Activated T-helper 2 cell treated with anti-CD3 and anti-CD28 coated beads, Interferon-gamma antibody, Interleukin-2, Interleukin-4, amounts not matched to agents 10 μg/mL and 5 μg/mL and 100 μg/mL, durations not matched to agents 14 hours and 24 hours and 36 hours (primary cell): ENCODE results near the gene HES6. TPM values are rescaled to one million over a fixed set of nuclear protein-coding genes. Genes with fewer than 3 reads are reported as not detected.
A peak's percentile ranks its signal among the peaks of the same experiment; 100 is the strongest.
"Not testable (repeated sequence)": the region's sequence is repeated elsewhere in the genome, so short reads cannot be mapped to it uniquely, and the experiment has no call there.

Experiments used
- DNase-seq: peaks from one replicate; pipeline ENCODE4 v3.0.0; 2021; ENCODE audit warnings: low spot score
- H3K27ac Mint-ChIP-seq: one replicate; pipeline ENCODE4 v1.8.0; 2021; ENCODE audit warnings: mixed read lengths
- H3K27me3 Mint-ChIP-seq: one replicate; pipeline ENCODE4 v1.8.0; 2021; ENCODE audit warnings: low read depth, mixed read lengths
- H3K36me3 Mint-ChIP-seq: one replicate; pipeline ENCODE4 v1.8.0; 2021; ENCODE audit warnings: low read depth, mixed read lengths
- H3K4me1 Mint-ChIP-seq: one replicate; pipeline ENCODE4 v1.8.0; 2021; ENCODE audit warnings: low read depth, mixed read lengths
- H3K4me3 Mint-ChIP-seq: one replicate; pipeline ENCODE4 v1.8.0; 2021; ENCODE audit warnings: low read depth, mild to moderate bottlenecking, moderate library complexity, mixed read lengths
- H3K9me3 Mint-ChIP-seq: one replicate; pipeline ENCODE4 v1.8.0; 2021; ENCODE audit warnings: mixed read lengths
- intact Hi-C: fragments of 100-400 bp; cut with micrococcal nuclease; formaldehyde crosslinking; loops from one replicate; pipeline ENCODE4 v1.15.1; 2023
- total RNA-seq: library from RNA; stranded (reverse); gene quantifications from 2 replicates; pipeline ENCODE4 v1.2.3, GENCODE V29; 2022

The HES6 gene
- total RNA-seq, 1 donor from 2014 or later = 10.2 TPM

GRCh38 chr2:238282861-238283738, 43.3 kb upstream of the HES6 start:
- no peak for DNase-seq
- no peaks in the 10 kb centered on the region for H3K27me3 Mint-ChIP-seq
- no peaks in the 10 kb centered on the region for H3K36me3 Mint-ChIP-seq
- H3K27ac Mint-ChIP-seq = no peak overlapping the region
- H3K4me3 Mint-ChIP-seq = no peak overlapping the region
- H3K9me3 Mint-ChIP-seq = no peaks in the 10 kb centered on the region
- peaks cover 21% of the 10 kb centered on the region for H3K4me1 Mint-ChIP-seq
- intact Hi-C loops = loop anchor here (10.0 kb wide), 1 partner anchor 318 kb away; the partner anchor contains the start of gene UBE2F

- intact Hi-C loops = loop anchor here (10.0 kb wide), 1 partner anchor 317 kb away; the partner anchor contains the start of gene UBE2F
- Mint-ChIP-seq H3K27me3 (no peaks in the 10 kb centered on the region), H3K36me3 (no peaks in the 10 kb centered on the region), H3K4me1 (peaks cover 13% of the 10 kb centered on the region), H3K4me3 (no peak overlapping the region), H3K9me3 (no peaks in the 10 kb centered on the region), H3K27ac (peak overlapping the region; percentile 48)
- DNase-seq = no peak
Measured at GRCh38 chr2:238281826-238282480, 42.1 kb upstream of the HES6 start.

GRCh38 chr2:238280083-238280825, 40.4 kb upstream of the HES6 start:
- intact Hi-C loops = loop anchor here (10.0 kb wide), 1 partner anchor 315 kb away; the partner anchor contains the start of gene UBE2F
- Mint-ChIP-seq H3K4me1 (peaks cover 5% of the 10 kb centered on the region), H3K4me3 (no peak overlapping the region)

GRCh38 chr2:238279324-238279682, 39.5 kb upstream of the HES6 start:
- no peak overlapping the region for H3K27ac Mint-ChIP-seq
- peaks cover 2% of the 10 kb centered on the region for H3K4me1 Mint-ChIP-seq
- H3K27me3 Mint-ChIP-seq = no peaks in the 10 kb centered on the region
- intact Hi-C loops = no loop called here
- no peak overlapping the region for H3K4me3 Mint-ChIP-seq
- no peaks in the 10 kb centered on the region for H3K9me3 Mint-ChIP-seq
- H3K36me3 Mint-ChIP-seq = peaks cover 11% of the 10 kb centered on the region
- DNase-seq = no peak

More at GRCh38 chr2:238280083-238280825, 40.4 kb upstream of the HES6 start:
- Mint-ChIP-seq H3K36me3 (peaks cover 6% of the 10 kb centered on the region), H3K9me3 (no peaks in the 10 kb centered on the region), H3K27me3 (no peaks in the 10 kb centered on the region), H3K27ac (no peak overlapping the region)
- DNase-seq = no peak

GRCh38 chr2:238278626-238279323, 38.9 kb upstream of the HES6 start:
- DNase-seq = no peak
- intact Hi-C loops = no loop called here
- H3K9me3 Mint-ChIP-seq = no peaks in the 10 kb centered on the region
- no peak overlapping the region for H3K4me3 Mint-ChIP-seq
- peaks cover 11% of the 10 kb centered on the region for H3K36me3 Mint-ChIP-seq
- peaks cover 2% of the 10 kb centered on the region for H3K4me1 Mint-ChIP-seq
- no peak overlapping the region for H3K27ac Mint-ChIP-seq
- no peaks in the 10 kb centered on the region for H3K27me3 Mint-ChIP-seq

GRCh38 chr2:238277695-238278094, 37.9 kb upstream of the HES6 start:
- intact Hi-C loops = no loop called here
- Mint-ChIP-seq H3K27me3 (no peaks in the 10 kb centered on the region), H3K36me3 (peaks cover 17% of the 10 kb centered on the region), H3K4me3 (no peak overlapping the region), H3K4me1 (peaks cover 2% of the 10 kb centered on the region), H3K27ac (no peak overlapping the region), H3K9me3 (no peaks in the 10 kb centered on the region)
- DNase-seq = no peak

GRCh38 chr2:238274152-238274865, 34.5 kb upstream of the HES6 start:
- Mint-ChIP-seq H3K4me3 (no peak overlapping the region), H3K27me3 (no peaks in the 10 kb centered on the region), H3K9me3 (no peaks in the 10 kb centered on the region), H3K27ac (no peak overlapping the region), H3K4me1 (no peaks in the 10 kb centered on the region), H3K36me3 (peaks cover 32% of the 10 kb centered on the region)
- intact Hi-C loops = no loop called here
- DNase-seq = no peak

GRCh38 chr2:238273433-238273832, 33.6 kb upstream of the HES6 start:
- H3K27ac Mint-ChIP-seq, H3K27me3 Mint-ChIP-seq, H3K4me1 Mint-ChIP-seq, H3K4me3 Mint-ChIP-seq, DNase-seq, H3K9me3 Mint-ChIP-seq, intact Hi-C loops: not testable (repeated sequence)
- peaks cover 35% of the 10 kb centered on the region for H3K36me3 Mint-ChIP-seq

- no peaks in the 10 kb centered on the region for H3K27me3 Mint-ChIP-seq
- no peak overlapping the region for H3K4me3 Mint-ChIP-seq
- no peaks in the 10 kb centered on the region for H3K4me1 Mint-ChIP-seq
- intact Hi-C loops = no loop called here
- H3K36me3 Mint-ChIP-seq = peaks cover 40% of the 10 kb centered on the region
- no peaks in the 10 kb centered on the region for H3K9me3 Mint-ChIP-seq
- H3K27ac Mint-ChIP-seq = no peak overlapping the region
- no peak for DNase-seq
Measured at GRCh38 chr2:238272156-238272555, 32.3 kb upstream of the HES6 start.

GRCh38 chr2:238271686-238272085, 31.8 kb upstream of the HES6 start:
- H3K27ac Mint-ChIP-seq, DNase-seq, H3K4me1 Mint-ChIP-seq, intact Hi-C loops, H3K4me3 Mint-ChIP-seq, H3K9me3 Mint-ChIP-seq, H3K27me3 Mint-ChIP-seq: not testable (repeated sequence)
- H3K36me3 Mint-ChIP-seq = peaks cover 42% of the 10 kb centered on the region

- intact Hi-C loops = no loop called here
- no peak for DNase-seq
- Mint-ChIP-seq H3K27ac (no peak overlapping the region), H3K9me3 (no peaks in the 10 kb centered on the region), H3K27me3 (no peaks in the 10 kb centered on the region), H3K36me3 (peaks cover 40% of the 10 kb centered on the region), H3K4me1 (no peaks in the 10 kb centered on the region), H3K4me3 (no peak overlapping the region)
Measured at GRCh38 chr2:238271061-238271554, 31.3 kb upstream of the HES6 start.

- no peak overlapping the region for H3K27ac Mint-ChIP-seq
- intact Hi-C loops = no loop called here
- no peak overlapping the region for H3K4me3 Mint-ChIP-seq
- no peak for DNase-seq
- no peaks in the 10 kb centered on the region for H3K27me3 Mint-ChIP-seq
- H3K4me1 Mint-ChIP-seq = no peaks in the 10 kb centered on the region
- H3K9me3 Mint-ChIP-seq = no peaks in the 10 kb centered on the region
- peaks cover 40% of the 10 kb centered on the region for H3K36me3 Mint-ChIP-seq
Measured at GRCh38 chr2:238270606-238271005, 30.8 kb upstream of the HES6 start.
